Measurements from ENCODE around the gene TUBA4B.

DNA sequence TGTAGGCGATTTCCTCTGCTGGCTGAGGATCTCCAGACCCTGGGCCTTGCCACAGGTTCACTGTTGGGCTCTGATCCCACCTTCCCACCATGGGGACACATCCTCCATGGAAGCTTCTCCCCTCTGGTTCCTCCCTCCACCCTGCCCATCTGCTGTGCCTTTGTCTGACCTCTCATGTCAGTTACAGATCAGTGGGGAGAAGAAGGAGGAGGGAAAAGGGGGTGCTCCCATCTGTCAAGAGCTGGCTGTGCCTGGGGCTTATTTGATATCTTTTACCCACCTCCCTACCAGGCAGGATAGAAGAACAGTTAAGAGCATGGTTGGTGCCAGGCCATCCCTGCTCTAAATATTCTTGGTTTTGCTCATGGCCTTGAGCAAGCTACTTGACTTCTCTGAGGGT lies 13.8 kb downstream of the TUBA4B start:
- TF ChIP-seq, protein P1, sequence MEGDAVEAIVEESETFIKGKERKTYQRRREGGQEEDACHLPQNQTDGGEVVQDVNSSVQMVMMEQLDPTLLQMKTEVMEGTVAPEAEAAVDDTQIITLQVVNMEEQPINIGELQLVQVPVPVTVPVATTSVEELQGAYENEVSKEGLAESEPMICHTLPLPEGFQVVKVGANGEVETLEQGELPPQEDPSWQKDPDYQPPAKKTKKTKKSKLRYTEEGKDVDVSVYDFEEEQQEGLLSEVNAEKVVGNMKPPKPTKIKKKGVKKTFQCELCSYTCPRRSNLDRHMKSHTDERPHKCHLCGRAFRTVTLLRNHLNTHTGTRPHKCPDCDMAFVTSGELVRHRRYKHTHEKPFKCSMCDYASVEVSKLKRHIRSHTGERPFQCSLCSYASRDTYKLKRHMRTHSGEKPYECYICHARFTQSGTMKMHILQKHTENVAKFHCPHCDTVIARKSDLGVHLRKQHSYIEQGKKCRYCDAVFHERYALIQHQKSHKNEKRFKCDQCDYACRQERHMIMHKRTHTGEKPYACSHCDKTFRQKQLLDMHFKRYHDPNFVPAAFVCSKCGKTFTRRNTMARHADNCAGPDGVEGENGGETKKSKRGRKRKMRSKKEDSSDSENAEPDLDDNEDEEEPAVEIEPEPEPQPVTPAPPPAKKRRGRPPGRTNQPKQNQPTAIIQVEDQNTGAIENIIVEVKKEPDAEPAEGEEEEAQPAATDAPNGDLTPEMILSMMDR (IDR thresholded peaks at IDR 0.05) = no peak
- TF ChIP-seq POLR2A (IDR thresholded peaks at IDR 0.05) = no peak
